GM23248 (cell line): ENCODE data around the gene TLR1.

Experiments
- EZH2 ChIP-seq: fragments of 200-600 bp; sonication (generic); IDR thresholded peaks from 2 replicates; pipeline ENCODE4 v1.6.1; 2018; ENCODE audit warnings: antibody characterized with exemption, mild to moderate bottlenecking; ENCODE audit not compliant: insufficient read depth, poor library complexity, severe bottlenecking
- EZH2phosphoT487 ChIP-seq: fragments of 200-600 bp; sonication (generic); IDR thresholded peaks from 2 replicates; pipeline ENCODE4 v1.6.1; 2018; ENCODE audit warnings: antibody characterized with exemption, moderate library complexity, mild to moderate bottlenecking, low read depth; ENCODE audit not compliant: insufficient read depth

GRCh38 chr4:38751341-38752010 is 53.1 kb downstream of the TLR1 start:
- TF ChIP-seq EZH2 (no peak), EZH2phosphoT487 (no peak)
